ENCODE results near the gene PLD3. TPM values are rescaled to one million over a fixed set of nuclear protein-coding genes. Genes with fewer than 3 reads are reported as not detected.
A peak's percentile ranks its signal among the peaks of the same experiment; 100 is the strongest.

Gene PLD3
- total RNA-seq, 2 experiments from 2014 or later, result 65.1 to 70.0 TPM

DNA sequence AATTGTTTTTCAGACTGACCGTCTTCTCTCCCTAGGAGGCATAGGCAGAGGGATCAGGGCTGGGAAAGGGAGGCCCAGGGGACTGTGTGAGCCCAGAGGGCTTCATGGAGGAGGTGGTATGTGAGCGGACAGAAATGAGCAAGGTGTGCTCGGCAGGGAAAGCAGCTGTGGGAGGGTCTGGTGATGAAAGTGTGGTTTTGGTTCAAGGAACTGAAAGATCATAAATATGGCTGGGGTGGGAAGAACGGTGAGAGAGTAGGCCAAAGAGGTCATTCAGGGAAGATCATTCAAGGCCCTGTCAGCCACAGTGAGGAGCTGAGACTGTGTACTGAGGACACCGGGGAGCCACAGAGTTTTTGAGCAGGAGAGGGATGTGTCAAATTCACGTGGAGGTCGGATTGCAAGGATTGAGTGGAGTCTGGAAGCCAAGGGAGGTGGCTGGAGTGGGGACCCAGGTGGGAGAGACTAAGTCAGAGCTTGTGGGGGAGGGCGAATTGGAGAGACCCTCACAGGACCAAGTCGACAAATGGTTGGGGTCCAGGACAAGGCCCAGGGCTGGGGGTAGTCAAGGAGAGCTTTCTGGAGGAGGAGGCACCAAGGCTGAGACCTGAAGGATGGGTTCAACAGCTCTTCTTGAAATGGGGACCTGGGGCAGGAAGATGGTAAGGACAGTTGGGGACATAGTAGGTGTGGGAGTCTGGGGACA is 7.6 kb downstream of the PLD3 start:
- Mint-ChIP-seq H3K4me1 (ENCODE audit: low read depth) (peaks cover 29% of the 10 kb centered on the region), H3K27me3 (ENCODE audit: low read depth) (no peaks in the 10 kb centered on the region), H3K36me3 (ENCODE audit: low read depth) (peaks cover 2% of the 10 kb centered on the region), H3K27ac (no peak overlapping the region), H3K9me3 (ENCODE audit: insufficient read depth) (no peaks in the 10 kb centered on the region), H3K4me3 (no peak overlapping the region)
- ChIA-PET POLR2A (interaction anchor here (1.0 kb wide), 1 partner anchor 64 kb away, joined by 3 read pairs; no protein-coding TSS in a partner anchor), CTCF (interaction anchor here (1.0 to 1.3 kb wide), 3 partner anchors 51 to 108 kb away, joined by 3 to 7 read pairs (median 4); no protein-coding TSS in a partner anchor)
- no peak for DNase-seq
- no peak for ATAC-seq

DNA sequence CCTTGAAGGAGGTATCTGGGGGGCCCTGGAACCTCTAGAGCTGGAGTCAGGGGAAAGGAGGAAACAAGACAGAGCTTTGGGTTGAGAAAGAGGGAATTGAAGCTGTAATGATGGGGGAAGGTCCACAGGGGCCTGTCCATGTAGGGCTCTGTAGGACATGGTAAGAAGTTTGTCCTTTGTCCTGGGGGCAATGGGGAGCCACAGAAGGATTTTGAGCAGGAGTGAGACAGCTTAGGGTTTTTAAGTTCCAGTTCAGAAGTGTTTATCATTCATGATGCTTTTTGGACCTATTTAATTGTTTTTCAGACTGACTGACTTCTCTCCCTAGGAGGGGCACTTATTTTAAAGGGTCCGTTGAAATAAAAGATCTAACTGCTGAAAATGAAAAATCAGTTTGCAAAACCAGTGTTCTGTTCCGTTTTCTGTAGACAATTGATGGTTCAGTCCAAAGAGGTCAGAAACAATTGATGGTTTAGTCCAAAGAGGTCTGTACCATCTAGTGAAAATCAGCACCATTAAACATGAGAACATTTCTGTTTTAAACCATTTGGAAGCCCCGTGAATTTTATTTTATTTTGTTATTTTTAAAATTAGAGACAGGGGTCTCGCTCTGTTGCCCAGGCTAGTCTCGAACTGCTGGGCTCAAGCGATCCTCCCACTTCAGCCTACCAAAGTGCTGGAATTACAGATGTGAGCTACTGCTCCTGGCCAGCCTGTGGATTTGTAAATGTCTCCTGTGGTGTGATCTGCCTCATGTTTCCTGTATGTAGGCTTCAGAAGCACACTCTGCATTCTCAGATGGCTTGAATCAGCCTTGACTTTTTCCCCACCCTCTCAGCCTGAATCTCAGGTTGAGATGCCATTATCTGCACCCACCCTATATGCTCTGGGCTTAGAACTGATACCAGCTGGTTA is 8.4 kb downstream of the PLD3 start:
- POLR2A ChIA-PET, result interaction anchor here (1.0 kb wide), 1 partner anchor 63 kb away, joined by 3 read pairs; no protein-coding TSS in a partner anchor
- DNase-seq (no peak), ATAC-seq (no peak)
- Mint-ChIP-seq H3K27me3 (ENCODE audit: low read depth) (no peaks in the 10 kb centered on the region), H3K27ac (peak overlapping the region; percentile 34), H3K4me3 (no peak overlapping the region), H3K36me3 (ENCODE audit: low read depth) (peaks cover 2% of the 10 kb centered on the region), H3K9me3 (ENCODE audit: insufficient read depth) (no peaks in the 10 kb centered on the region), H3K4me1 (ENCODE audit: low read depth) (peaks cover 26% of the 10 kb centered on the region)
- CTCF ChIA-PET, result interaction anchor here (1.0 to 1.3 kb wide), 3 partner anchors 52 to 107 kb away, joined by 3 to 7 read pairs (median 4); no protein-coding TSS in a partner anchor

GRCh38 chr19:40357640-40358039 is 9.1 kb downstream of the PLD3 start:
- Mint-ChIP-seq H3K27me3 (ENCODE audit: low read depth) (no peaks in the 10 kb centered on the region), H3K36me3 (ENCODE audit: low read depth) (peaks cover 3% of the 10 kb centered on the region), H3K27ac (no peak overlapping the region), H3K4me3 (no peak overlapping the region), H3K4me1 (ENCODE audit: low read depth) (peaks cover 31% of the 10 kb centered on the region), H3K9me3 (ENCODE audit: insufficient read depth) (no peaks in the 10 kb centered on the region)
- ChIA-PET CTCF (no interaction called here), POLR2A (no interaction called here)
- ATAC-seq, result no peak
- DNase-seq, result no peak

GRCh38 chr19:40358773-40359172 is 10.3 kb downstream of the PLD3 start:
- POLR2A ChIA-PET, result no interaction called here
- Mint-ChIP-seq H3K27me3 (ENCODE audit: low read depth) (no peaks in the 10 kb centered on the region), H3K36me3 (ENCODE audit: low read depth) (peaks cover 3% of the 10 kb centered on the region), H3K4me1 (ENCODE audit: low read depth) (peaks cover 41% of the 10 kb centered on the region), H3K4me3 (no peak overlapping the region), H3K9me3 (ENCODE audit: insufficient read depth) (no peaks in the 10 kb centered on the region), H3K27ac (no peak overlapping the region)
- DNase-seq, result no peak
- CTCF ChIA-PET, result no interaction called here
- no peak for ATAC-seq

GRCh38 chr19:40360020-40360707 is 11.7 kb downstream of the PLD3 start:
- DNase-seq, result no peak
- Mint-ChIP-seq H3K27me3 (ENCODE audit: low read depth) (no peaks in the 10 kb centered on the region), H3K4me1 (ENCODE audit: low read depth) (peaks cover 47% of the 10 kb centered on the region), H3K9me3 (ENCODE audit: insufficient read depth) (no peaks in the 10 kb centered on the region), H3K36me3 (ENCODE audit: low read depth) (peaks cover 5% of the 10 kb centered on the region), H3K27ac (peak overlapping the region; percentile 1), H3K4me3 (no peak overlapping the region)
- CTCF ChIA-PET, result no interaction called here
- no peak for ATAC-seq
- POLR2A ChIA-PET, result no interaction called here

GRCh38 chr19:40360708-40361241 is 12.3 kb downstream of the PLD3 start:
- no peak overlapping the region for H3K4me3 Mint-ChIP-seq
- H3K27me3 Mint-ChIP-seq (ENCODE audit: low read depth), result no peaks in the 10 kb centered on the region
- POLR2A ChIA-PET, result no interaction called here
- H3K4me1 Mint-ChIP-seq (ENCODE audit: low read depth), result peaks cover 49% of the 10 kb centered on the region
- CTCF ChIA-PET, result no interaction called here
- no peaks in the 10 kb centered on the region for H3K9me3 Mint-ChIP-seq (ENCODE audit: insufficient read depth)
- H3K27ac Mint-ChIP-seq, result no peak overlapping the region
- peaks cover 5% of the 10 kb centered on the region for H3K36me3 Mint-ChIP-seq (ENCODE audit: low read depth)
- ATAC-seq, result no peak
- DNase-seq, result no peak

GRCh38 chr19:40362160-40362559 is 13.7 kb downstream of the PLD3 start:
- ATAC-seq, result no peak
- H3K36me3 Mint-ChIP-seq (ENCODE audit: low read depth), result peaks cover 9% of the 10 kb centered on the region
- no peaks in the 10 kb centered on the region for H3K27me3 Mint-ChIP-seq (ENCODE audit: low read depth)
- H3K4me3 Mint-ChIP-seq, result no peak overlapping the region
- CTCF ChIA-PET, result no interaction called here
- H3K9me3 Mint-ChIP-seq (ENCODE audit: insufficient read depth), result no peaks in the 10 kb centered on the region
- H3K4me1 Mint-ChIP-seq (ENCODE audit: low read depth), result peaks cover 38% of the 10 kb centered on the region
- POLR2A ChIA-PET, result interaction anchor here (0.6 kb wide), 1 partner anchor 853 kb away, joined by 3 read pairs; no protein-coding TSS in a partner anchor
- no peak overlapping the region for H3K27ac Mint-ChIP-seq
- DNase-seq, result no peak

DNA sequence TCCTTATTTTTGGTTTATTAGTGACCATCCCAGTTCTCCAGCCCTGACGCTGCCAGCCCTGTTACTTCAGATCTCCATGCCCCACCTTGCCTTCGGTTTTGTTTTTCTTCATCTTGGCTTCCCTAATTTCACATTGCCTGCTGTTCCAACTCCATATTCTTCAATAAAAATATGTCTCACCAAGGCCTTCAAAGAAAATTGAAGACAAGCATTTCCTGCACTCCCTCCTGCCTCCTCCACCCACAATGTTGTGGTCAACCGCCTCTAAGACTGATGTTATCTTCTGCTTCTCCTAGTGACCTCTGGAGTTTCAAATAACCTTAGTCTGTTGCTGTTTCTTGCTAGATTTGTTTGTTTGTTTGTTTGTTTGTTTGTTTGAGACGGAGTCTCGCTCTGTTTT is 14.6 kb downstream of the PLD3 start:
- peak overlapping the region; percentile 21 for H3K4me3 Mint-ChIP-seq

GRCh38 chr19:40365010-40365409 is 16.5 kb downstream of the PLD3 start:
- CTCF ChIA-PET, result interaction anchor here (1.6 to 1.8 kb wide), 2 partner anchors 60 to 270 kb away, joined by 3 to 7 read pairs; no protein-coding TSS in a partner anchor

More for the DNA sequence above, 14.6 kb downstream of the PLD3 start:
- no peaks in the 10 kb centered on the region for H3K27me3 Mint-ChIP-seq (ENCODE audit: low read depth)
- H3K27ac Mint-ChIP-seq, result peak overlapping the region; percentile 71
- ChIA-PET POLR2A (no interaction called here), CTCF (interaction anchor here (1.6 kb wide), 1 partner anchor 272 kb away, joined by 3 read pairs; no protein-coding TSS in a partner anchor)
- peak; percentile 54 for DNase-seq
- H3K9me3 Mint-ChIP-seq (ENCODE audit: insufficient read depth), result no peaks in the 10 kb centered on the region
- H3K4me1 Mint-ChIP-seq (ENCODE audit: low read depth), result peaks cover 32% of the 10 kb centered on the region
- peaks cover 9% of the 10 kb centered on the region for H3K36me3 Mint-ChIP-seq (ENCODE audit: low read depth)
- ATAC-seq, result peak; percentile 55

DNA sequence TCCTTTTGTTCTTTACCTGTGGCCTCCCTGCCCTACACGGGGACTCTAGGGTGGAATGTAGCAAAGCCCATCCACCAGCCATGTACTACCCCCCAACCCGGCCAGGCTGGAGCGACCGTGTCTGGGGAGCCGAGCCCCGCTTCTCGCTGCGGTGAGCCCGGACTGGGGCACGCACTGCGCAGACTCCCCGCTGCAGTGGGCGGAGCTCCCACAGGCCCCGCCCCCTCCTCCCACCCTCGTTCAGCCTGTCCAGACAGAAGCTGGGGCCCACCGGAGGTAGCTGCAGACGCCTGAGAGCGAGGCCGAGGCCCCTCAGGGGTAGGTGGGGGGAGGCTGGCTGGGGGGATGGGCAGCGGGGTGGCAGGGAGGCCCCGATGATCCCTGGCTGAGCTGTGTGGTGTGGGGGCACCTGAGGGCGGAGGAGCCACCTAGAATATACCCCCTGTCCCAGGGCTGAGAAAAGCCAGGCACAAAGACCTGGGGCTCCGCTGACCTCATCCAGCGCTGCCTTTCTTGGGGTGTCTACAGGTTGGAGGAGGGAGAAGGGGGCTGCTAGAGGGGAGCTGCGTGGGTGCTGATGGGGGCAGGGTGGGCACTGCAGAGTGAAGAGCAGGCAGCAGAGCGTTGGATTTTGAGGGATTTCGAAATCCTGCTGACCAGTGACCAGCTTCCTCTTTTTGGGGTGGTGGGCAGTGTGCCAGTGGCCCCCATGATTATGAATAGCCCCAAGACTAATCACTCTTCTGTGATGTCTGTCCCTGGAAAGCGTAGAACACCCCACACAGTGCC is 17.3 kb downstream of the PLD3 start:
- Mint-ChIP-seq H3K4me1 (ENCODE audit: low read depth) (peaks cover 24% of the 10 kb centered on the region), H3K27ac (no peak overlapping the region), H3K4me3 (peak overlapping the region; percentile 58), H3K9me3 (ENCODE audit: insufficient read depth) (no peaks in the 10 kb centered on the region), H3K27me3 (ENCODE audit: low read depth) (no peaks in the 10 kb centered on the region), H3K36me3 (ENCODE audit: low read depth) (peaks cover 10% of the 10 kb centered on the region)
- ChIA-PET CTCF (interaction anchor here (1.8 kb wide), 1 partner anchor 61 kb away, joined by 7 read pairs; no protein-coding TSS in a partner anchor), POLR2A (no interaction called here)
- peak; percentile 49 for DNase-seq
- ATAC-seq, result peak; percentile 73

More at GRCh38 chr19:40365010-40365409, 16.5 kb downstream of the PLD3 start:
- Mint-ChIP-seq H3K36me3 (ENCODE audit: low read depth) (peaks cover 8% of the 10 kb centered on the region), H3K27me3 (ENCODE audit: low read depth) (no peaks in the 10 kb centered on the region), H3K27ac (no peak overlapping the region), H3K4me3 (no peak overlapping the region), H3K4me1 (ENCODE audit: low read depth) (peaks cover 24% of the 10 kb centered on the region), H3K9me3 (ENCODE audit: insufficient read depth) (no peaks in the 10 kb centered on the region)
- ATAC-seq, result no peak
- POLR2A ChIA-PET, result no interaction called here
- DNase-seq, result no peak

Measured in activated CD8-positive, alpha-beta T cell treated with anti-CD3 and anti-CD28 coated beads, Interleukin-2, amount 10 ng/mL, durations not matched to agents 7 days and 5 days (primary cell).